OCI-LY3 (cell line): ENCODE results near the gene DNMT3A.
A peak's percentile ranks its signal among the peaks of the same experiment; 100 is the strongest.

Experiments used
- H2AFZ ChIP-seq: fragments of 200-600, 300-600 bp; shearing (Covaris generic); 2 replicates; pipeline ENCODE4 v1.6.0; 2014; ENCODE audit warnings: antibody characterized with exemption, low read depth, low read length
- H3K27ac ChIP-seq: fragments of 200-600, 300-600 bp; sonication (generic); 2 replicates; pipeline ENCODE4 v1.5.1; 2014; ENCODE audit warnings: mild to moderate bottlenecking, low read length, moderate library complexity, mixed read lengths
- H3K27me3 ChIP-seq: fragments of 200-600, 300-600 bp; sonication (generic); 2 replicates; pipeline ENCODE4 v1.6.1; 2014; ENCODE audit warnings: low read depth, low read length, mixed read lengths
- H3K36me3 ChIP-seq: fragments of 200-600, 300-600 bp; sonication (generic); replicated peaks from 2 replicates; pipeline ENCODE3; 2014; ENCODE audit warnings: low read depth, low read length, mixed read lengths
- H3K4me1 ChIP-seq: fragments of 300-600, 200-600 bp; sonication (generic); 2 replicates; pipeline ENCODE4 v1.6.1; 2014; ENCODE audit warnings: low read length, mixed read lengths
- H3K4me2 ChIP-seq: fragments of 200-600, 300-600 bp; sonication (generic); 2 replicates; pipeline ENCODE4 v1.6.1; 2014; ENCODE audit warnings: low read length, mixed read lengths
- H3K4me3 ChIP-seq: fragments of 300-600, 200-600 bp; sonication (generic); 2 replicates; pipeline ENCODE4 v1.5.1; 2014; ENCODE audit warnings: antibody characterized with exemption, mild to moderate bottlenecking, low read length, moderate library complexity
- H3K79me2 ChIP-seq: fragments of 300-600, 200-600 bp; shearing (Covaris generic); 2 replicates; pipeline ENCODE4 v1.6.1; 2014; ENCODE audit warnings: mild to moderate bottlenecking, low read length, mixed read lengths
- H3K9ac ChIP-seq: fragments of 300-600, 200-600 bp; shearing (Covaris generic); 2 replicates; pipeline ENCODE4 v1.6.0; 2014; ENCODE audit warnings: mild to moderate bottlenecking, low read length, moderate library complexity
- H3K9me3 ChIP-seq: fragments of 200-600, 300-600 bp; shearing (Covaris generic); 2 replicates; pipeline ENCODE4 v1.6.1; 2014; ENCODE audit warnings: low read length, mixed read lengths; ENCODE audit not compliant: insufficient read depth
- H4K20me1 ChIP-seq: fragments of 200-600, 300-600 bp; sonication (generic); 2 replicates; pipeline ENCODE4 v1.6.1; 2016; ENCODE audit warnings: low read length, mixed read lengths; ENCODE audit not compliant: insufficient read depth
- EZH2phosphoT487 ChIP-seq: fragments of 200-600 bp; shearing (Covaris generic); IDR thresholded peaks from 2 replicates; pipeline ENCODE4 v1.6.1; 2018; ENCODE audit warnings: antibody characterized with exemption, mixed run types, low read depth
- TF ChIP-seq, protein P1 (sequence below): fragments of 200-600, 300-600 bp; sonication (generic); IDR thresholded peaks from 2 replicates; pipeline ENCODE4 v1.5.1; 2014; ENCODE audit warnings: antibody characterized with exemption, low read length, low read depth

The DNMT3A gene

GRCh38 chr2:25220313-25220712, 121.4 kb downstream of the DNMT3A start:
- no peaks in the 10 kb centered on the region for H3K36me3 ChIP-seq
- no peak overlapping the region for H3K4me3 ChIP-seq
- peaks cover 4% of the 10 kb centered on the region; the same call in 1 of the 2 replicates for H3K4me1 ChIP-seq
- no peak overlapping the region for H2AFZ ChIP-seq
- TF ChIP-seq EZH2phosphoT487: no peak
- TF ChIP-seq, protein P1, sequence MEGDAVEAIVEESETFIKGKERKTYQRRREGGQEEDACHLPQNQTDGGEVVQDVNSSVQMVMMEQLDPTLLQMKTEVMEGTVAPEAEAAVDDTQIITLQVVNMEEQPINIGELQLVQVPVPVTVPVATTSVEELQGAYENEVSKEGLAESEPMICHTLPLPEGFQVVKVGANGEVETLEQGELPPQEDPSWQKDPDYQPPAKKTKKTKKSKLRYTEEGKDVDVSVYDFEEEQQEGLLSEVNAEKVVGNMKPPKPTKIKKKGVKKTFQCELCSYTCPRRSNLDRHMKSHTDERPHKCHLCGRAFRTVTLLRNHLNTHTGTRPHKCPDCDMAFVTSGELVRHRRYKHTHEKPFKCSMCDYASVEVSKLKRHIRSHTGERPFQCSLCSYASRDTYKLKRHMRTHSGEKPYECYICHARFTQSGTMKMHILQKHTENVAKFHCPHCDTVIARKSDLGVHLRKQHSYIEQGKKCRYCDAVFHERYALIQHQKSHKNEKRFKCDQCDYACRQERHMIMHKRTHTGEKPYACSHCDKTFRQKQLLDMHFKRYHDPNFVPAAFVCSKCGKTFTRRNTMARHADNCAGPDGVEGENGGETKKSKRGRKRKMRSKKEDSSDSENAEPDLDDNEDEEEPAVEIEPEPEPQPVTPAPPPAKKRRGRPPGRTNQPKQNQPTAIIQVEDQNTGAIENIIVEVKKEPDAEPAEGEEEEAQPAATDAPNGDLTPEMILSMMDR: no peak
- no peak overlapping the region for H3K9ac ChIP-seq
- no peaks in the 10 kb centered on the region for H3K9me3 ChIP-seq
- no peaks in the 10 kb centered on the region for H4K20me1 ChIP-seq
- H3K27ac ChIP-seq: no peak overlapping the region
- no peaks in the 10 kb centered on the region for H3K79me2 ChIP-seq
- H3K4me2 ChIP-seq: no peak overlapping the region
- peaks cover 28% of the 10 kb centered on the region for H3K27me3 ChIP-seq

GRCh38 chr2:25219621-25220020, 122.1 kb downstream of the DNMT3A start:
- Histone ChIP-seq H3K9me3 (no peaks in the 10 kb centered on the region), H3K27me3 (peaks cover 23% of the 10 kb centered on the region; the same call in 1 of the 2 replicates), H4K20me1 (no peaks in the 10 kb centered on the region), H3K4me3 (no peak overlapping the region), H3K9ac (no peak overlapping the region), H3K4me1 (no peaks in the 10 kb centered on the region), H3K36me3 (no peaks in the 10 kb centered on the region), H3K79me2 (no peaks in the 10 kb centered on the region), H3K27ac (no peak overlapping the region), H2AFZ (no peak overlapping the region), H3K4me2 (no peak overlapping the region)
- TF ChIP-seq, protein P1: no peak
- no peak for TF ChIP-seq EZH2phosphoT487

DNA sequence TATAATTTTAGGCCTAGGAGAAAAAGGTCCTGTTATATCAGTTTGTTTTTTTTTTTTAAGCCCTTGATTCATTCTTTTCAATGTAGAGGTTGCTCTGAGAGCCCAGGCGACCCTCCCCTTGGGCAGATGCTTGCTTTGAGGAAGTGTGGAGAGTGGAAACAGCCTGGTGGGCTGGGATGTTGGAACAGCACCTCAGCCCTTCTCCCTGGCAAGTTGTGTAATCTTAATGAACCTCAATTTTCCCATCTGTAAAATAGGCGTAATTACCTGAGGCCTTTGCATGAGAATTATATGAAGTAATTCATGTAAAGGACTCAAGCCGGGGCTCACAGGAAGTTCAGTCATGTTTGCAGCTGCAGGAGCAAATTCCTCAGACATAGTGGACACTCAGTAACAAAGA, 123.6 kb downstream of the DNMT3A start:
- H4K20me1 ChIP-seq: no peaks in the 10 kb centered on the region
- H3K27me3 ChIP-seq: peaks cover 23% of the 10 kb centered on the region; the same call in 1 of the 2 replicates
- H3K4me3 ChIP-seq: no peak overlapping the region
- H3K9me3 ChIP-seq: no peaks in the 10 kb centered on the region
- H3K4me2 ChIP-seq: no peak overlapping the region
- no peaks in the 10 kb centered on the region for H3K4me1 ChIP-seq
- TF ChIP-seq, protein P1: no peak
- TF ChIP-seq EZH2phosphoT487: no peak
- no peak overlapping the region for H2AFZ ChIP-seq
- no peaks in the 10 kb centered on the region for H3K36me3 ChIP-seq
- no peaks in the 10 kb centered on the region for H3K79me2 ChIP-seq
- no peak overlapping the region for H3K27ac ChIP-seq
- no peak overlapping the region for H3K9ac ChIP-seq

- Histone ChIP-seq H3K27ac (no peak overlapping the region), H3K4me2 (peak overlapping the region; percentile 87)
- TF ChIP-seq, protein P1: no peak
- TF ChIP-seq EZH2phosphoT487: no peak
These were observed 125.6 kb downstream of the DNMT3A start for GRCh38 chr2:25215948-25216679.

More at GRCh38 chr2:25215948-25216679, 125.6 kb downstream of the DNMT3A start:
- Histone ChIP-seq H3K27me3 (peaks cover 36% of the 10 kb centered on the region), H2AFZ (0 out of 2 replicates have a peak overlapping the region, but pooled peaks have one; percentile 74), H3K36me3 (no peaks in the 10 kb centered on the region), H3K79me2 (no peaks in the 10 kb centered on the region), H3K9me3 (no peaks in the 10 kb centered on the region), H4K20me1 (no peaks in the 10 kb centered on the region), H3K4me1 (peaks cover 4% of the 10 kb centered on the region; the same call in 1 of the 2 replicates), H3K4me3 (peak overlapping the region; percentile 87), H3K9ac (peak overlapping the region; percentile 70)
